Hematopoietic multipotent progenitor cell treated with erythropoietin and hydrocortisone succinate and interleukin-3 and kit ligand, for 6 days (in vitro differentiated cells): ENCODE results near the gene GOLGA8T.
"Not testable (repeated sequence)": the region's sequence is repeated elsewhere in the genome, so short reads cannot be mapped to it uniquely, and the experiment has no call there.

Experiments
- DNase-seq: peaks from one replicate; pipeline ENCODE4 v3.0.0-alpha.2; 2015

The GOLGA8T gene

GRCh38 chr15:30134751-30135150 is at the start of gene GOLGA8T:
Gene GOLGA8T (plus strand): TSS chr15:30135051. CDS start chr15:30135149, 98 bp downstream.
- not testable (repeated sequence) for DNase-seq

DNA sequence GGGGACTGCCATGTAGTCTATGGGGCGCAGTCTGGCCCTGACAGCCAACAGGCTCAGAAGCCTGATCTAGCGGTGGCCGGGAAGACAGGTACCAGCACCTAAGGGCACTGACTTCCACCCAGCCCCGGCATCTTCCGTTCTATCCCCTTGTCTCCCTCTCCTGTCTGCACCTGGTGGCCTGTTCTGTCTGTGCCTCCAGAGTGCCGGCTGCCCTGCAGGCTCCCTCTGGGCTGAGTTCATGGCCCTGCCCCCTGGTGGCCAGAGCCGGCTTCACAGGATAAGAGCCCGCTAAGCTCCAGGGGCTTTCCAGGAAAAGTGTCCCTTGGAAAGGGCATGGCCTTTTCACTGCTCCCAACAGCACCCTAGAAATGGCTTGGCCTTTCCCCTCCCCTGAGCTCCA is 37.0 kb upstream of the GOLGA8T start:
- not testable (repeated sequence) for DNase-seq

- DNase-seq: not testable (repeated sequence)
Observed at GRCh38 chr15:30102890-30103289, 32.0 kb upstream of the GOLGA8T start.

- not testable (repeated sequence) for DNase-seq
Observed at GRCh38 chr15:30103941-30104507, 30.8 kb upstream of the GOLGA8T start.

DNA sequence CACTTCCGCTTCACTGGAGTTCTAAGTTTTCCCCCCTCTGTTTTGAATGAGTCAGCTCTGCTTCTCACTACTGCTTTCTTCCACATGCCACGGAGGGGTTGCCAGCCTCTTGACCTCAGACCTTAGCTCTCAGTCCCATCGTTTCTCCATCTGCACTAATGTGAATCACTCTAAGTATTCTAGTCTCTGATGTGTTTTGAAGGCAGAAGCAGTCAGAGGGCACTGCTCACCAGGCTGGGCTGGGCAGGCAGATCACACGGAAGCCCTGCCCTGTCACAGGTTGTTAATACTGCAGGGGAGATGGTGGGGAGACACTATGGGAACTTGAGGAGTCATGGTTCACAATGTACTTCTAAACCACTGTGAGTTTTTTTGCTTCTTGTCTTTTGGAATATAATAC is 24.3 kb upstream of the GOLGA8T start:
- not testable (repeated sequence) for DNase-seq

DNA sequence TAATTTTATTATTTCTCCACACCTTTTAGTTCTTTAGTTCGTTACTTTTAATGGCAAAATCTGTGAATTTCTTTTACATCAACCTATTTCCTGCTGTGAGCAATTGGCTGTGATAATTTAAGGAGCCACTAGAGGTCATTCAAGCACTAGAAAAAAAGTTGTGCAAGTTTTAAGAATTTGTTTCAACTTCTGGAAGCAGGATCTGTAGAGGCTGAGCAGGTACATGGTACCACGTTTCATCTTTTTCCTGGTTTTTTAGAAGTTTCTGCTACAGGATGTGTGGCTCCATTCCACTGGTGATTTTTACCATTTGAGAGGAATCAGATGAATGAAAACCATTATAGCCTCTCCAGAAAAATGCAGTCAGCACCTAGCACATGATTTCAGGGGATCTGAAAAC is 4.8 kb upstream of the GOLGA8T start:
- DNase-seq: not testable (repeated sequence)

- not testable (repeated sequence) for DNase-seq
Observed at GRCh38 chr15:30143246-30143645, 8.4 kb downstream of the GOLGA8T start.

DNA sequence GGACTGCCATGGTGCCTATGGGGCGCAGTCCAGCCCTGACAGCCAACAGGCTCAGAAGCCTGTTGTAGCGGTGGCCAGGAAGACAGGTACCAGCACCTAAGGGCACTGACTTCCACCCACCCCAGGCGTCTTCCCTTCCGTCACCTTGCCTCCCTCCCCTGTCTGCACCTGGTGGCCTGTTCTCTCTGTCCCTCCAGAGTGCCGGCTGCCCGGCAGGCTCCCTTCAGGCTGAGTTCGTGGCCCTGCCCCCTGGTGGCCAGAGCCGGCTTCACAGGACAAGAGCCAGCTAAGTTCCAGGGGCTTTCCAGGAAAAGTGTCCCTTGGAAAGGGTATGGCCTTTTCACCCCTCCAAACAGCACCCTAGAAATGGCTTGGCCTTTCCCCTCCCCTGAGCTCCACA is 15.0 kb downstream of the GOLGA8T start:
- DNase-seq: not testable (repeated sequence)

DNA sequence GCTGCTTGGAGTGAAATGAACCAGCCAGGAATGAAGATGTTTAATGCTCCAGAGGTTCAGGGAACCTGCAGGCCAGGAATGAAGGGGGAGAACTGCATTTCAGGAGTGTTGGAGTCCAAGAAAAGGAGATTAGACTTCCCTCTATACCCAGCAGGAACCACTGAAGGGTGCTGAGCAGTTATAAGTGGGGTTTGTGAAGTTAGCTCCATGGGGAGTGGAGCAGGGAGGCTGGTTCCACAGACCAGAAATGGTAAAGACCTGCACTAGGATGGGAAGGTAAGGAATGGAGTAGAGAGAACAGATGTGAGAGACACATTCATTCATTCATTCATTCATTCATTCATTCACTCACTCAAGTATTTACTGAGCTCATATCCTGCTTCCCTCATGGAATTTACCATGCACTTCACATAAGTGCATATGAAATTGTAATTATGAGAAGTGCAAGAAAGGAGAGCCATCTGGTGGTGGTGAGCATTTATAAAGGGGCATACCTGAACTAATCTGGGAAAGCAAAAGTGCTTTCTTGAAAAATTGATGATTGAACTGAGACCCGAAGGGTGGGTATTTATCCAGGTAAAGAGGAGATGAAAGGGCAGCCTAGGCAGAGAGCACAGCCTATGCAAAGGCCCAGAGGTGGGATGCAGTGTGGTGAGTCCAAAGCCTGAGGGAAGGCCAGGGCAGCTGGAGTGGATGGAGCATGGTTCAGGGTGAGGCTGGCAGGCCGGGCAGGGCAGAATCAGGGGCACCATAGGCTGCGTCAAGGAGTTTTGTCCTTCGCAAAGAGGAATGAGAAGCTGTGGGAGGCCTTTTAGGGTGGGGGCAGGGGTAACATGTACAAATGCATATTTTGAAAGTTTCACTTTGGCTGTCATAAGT is 27.9 kb downstream of the GOLGA8T start:
- not testable (repeated sequence) for DNase-seq

DNA sequence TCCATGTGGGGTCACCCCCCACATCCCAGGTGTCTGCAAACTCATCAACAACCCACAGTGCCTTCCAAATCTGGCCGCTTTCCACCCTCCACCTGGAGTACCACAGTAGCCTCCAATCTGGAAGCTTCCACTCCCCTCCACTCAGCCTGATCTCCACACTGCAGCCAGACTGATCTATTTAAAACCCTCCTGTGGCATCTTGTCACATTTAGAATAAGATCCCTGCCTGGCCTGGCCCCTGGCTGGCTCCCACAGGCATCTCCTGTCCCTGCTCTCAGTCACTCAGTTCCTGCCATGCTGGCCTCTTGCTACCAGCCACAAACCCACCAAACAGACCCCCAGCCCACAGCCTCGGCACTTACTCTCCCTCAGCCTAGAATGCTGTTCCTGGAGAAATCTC is 28.9 kb downstream of the GOLGA8T start:
- DNase-seq: not testable (repeated sequence)

- DNase-seq: not testable (repeated sequence)
Observed at GRCh38 chr15:30164257-30164656, 29.4 kb downstream of the GOLGA8T start.

GRCh38 chr15:30167403-30167802 is 32.6 kb downstream of the GOLGA8T start:
- not testable (repeated sequence) for DNase-seq

DNA sequence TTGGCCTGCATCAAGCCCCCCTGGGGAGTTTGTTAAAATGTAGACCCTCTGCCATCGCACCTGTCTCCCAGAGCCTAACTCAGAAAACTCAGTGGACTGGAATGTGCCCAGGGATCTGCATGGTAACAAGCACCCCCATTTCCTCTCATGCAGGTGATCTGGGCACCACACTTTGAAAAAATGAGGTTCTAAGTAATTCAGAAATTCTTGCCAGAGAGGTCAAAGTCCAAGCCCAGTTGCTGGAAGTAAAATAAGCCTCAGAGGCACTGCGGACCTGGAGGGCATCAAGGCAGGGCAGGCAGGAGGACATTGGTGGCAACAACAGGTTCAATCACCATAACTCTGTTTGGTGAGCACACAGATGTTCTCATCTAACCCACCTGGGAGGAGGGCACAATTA is 33.0 kb downstream of the GOLGA8T start:
- not testable (repeated sequence) for DNase-seq

DNA sequence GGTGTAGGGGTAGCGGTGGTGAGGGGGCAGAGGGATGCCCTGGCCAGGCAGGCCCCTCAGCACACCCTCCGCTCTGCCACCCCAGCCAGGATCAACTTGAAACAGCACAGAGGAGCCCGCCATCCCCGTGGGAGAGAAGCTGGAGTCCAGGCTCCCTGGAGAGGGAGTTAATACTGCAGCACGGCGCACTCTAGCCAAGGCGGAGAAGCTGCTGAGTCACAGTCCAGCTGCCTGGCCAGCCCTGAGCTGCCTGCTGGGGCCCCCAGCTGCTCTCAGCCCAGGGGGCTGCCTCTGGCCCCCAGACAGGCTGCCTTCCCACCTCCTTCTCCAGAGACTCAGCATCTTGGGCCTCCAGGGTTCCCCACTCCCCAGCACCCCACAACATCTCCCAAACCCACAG is 36.6 kb downstream of the GOLGA8T start:
- not testable (repeated sequence) for DNase-seq

- peak; percentile 1 for DNase-seq
Observed at GRCh38 chr15:30173041-30173608, 38.3 kb downstream of the GOLGA8T start.

- DNase-seq: not testable (repeated sequence)
Observed at GRCh38 chr15:30175291-30175690, 40.4 kb downstream of the GOLGA8T start.

GRCh38 chr15:30176613-30177012 is 41.8 kb downstream of the GOLGA8T start:
- DNase-seq: not testable (repeated sequence)

GRCh38 chr15:30179814-30180213 is 45.0 kb downstream of the GOLGA8T start:
- DNase-seq: not testable (repeated sequence)

DNA sequence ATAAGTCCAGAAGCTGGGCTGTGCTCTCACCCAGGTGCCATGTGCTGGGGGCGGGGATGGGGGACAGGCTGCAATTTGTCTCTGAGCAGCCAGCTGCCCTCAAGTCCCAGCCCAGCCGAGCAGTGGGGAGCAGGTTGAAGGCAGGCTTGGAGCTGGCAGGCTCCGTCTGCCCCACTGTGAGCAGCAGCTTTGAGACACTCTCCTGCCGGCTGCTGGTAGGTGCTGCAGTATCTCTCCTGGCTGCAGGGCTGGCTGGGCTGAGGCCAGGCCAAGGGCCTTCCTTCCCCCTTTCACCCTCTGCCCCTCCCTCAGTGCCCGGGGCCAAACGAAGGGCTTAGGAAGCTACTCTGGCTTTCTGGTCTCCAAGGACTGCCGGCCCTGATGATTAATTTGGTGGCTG is 50.6 kb downstream of the GOLGA8T start:
- DNase-seq: not testable (repeated sequence)

DNA sequence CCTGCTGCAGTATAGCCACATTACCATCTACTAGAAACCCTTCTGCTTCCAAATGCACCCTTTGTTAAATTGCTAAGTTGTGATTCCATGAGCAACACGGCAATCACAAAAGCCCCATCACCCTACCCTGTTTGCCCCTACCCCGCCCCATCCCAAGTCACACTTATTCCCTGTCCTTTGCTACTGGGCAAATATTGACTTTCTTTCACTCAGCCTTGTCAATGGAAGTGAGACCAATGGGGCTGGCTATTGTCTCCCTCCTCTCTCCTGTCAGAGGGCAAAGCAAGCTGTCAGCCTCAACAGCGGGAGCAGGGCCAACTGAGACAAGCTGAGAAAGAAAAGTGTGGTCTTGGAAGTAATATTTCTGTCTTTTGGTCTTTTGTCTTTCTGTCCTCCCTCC is 52.6 kb downstream of the GOLGA8T start:
- DNase-seq: not testable (repeated sequence)

DNA sequence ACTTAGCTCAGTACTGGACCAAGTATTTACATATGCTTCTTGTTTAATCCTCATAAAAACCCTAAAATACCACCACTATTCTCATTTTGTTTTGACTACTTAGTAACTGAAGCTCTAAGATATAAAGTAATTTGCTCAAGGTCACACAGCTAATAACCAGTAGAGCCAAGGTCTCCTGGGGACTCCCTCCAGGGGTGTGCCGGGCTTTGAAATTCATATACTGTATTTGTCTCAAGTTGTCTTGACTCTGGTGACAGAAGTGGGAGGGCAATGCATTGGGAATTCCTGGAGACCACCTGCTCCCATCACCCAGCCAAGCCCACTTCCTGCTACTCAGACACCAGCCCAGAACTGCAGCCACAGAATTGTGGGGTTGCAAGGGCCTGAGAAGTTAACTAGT is 54.9 kb downstream of the GOLGA8T start:
- DNase-seq: not testable (repeated sequence)

- not testable (repeated sequence) for DNase-seq
Observed at GRCh38 chr15:30191143-30191542, 56.3 kb downstream of the GOLGA8T start.

DNA sequence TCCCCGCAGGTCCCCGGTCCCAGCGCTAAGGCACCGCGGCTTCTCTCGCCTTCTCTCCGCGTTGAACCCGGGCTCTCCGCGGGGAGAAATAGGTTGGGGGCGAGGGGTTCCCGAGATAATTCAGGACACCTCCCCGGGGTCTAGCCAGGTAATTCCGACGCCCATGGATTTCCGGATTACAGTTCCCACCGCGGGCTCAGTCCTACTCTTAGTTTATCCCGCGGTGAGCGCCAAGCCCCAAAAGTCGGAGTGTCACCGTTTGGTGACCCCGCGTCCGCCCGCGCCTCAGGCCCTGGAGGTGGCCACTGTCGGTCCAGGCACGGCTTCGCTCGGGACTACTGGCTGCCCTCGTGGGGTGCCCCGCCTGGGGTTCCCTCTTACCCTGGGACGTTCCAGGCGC is 56.8 kb downstream of the GOLGA8T start:
- not testable (repeated sequence) for DNase-seq
